ENCODE measurements around the gene MLLT3.

The MLLT3 gene

DNA sequence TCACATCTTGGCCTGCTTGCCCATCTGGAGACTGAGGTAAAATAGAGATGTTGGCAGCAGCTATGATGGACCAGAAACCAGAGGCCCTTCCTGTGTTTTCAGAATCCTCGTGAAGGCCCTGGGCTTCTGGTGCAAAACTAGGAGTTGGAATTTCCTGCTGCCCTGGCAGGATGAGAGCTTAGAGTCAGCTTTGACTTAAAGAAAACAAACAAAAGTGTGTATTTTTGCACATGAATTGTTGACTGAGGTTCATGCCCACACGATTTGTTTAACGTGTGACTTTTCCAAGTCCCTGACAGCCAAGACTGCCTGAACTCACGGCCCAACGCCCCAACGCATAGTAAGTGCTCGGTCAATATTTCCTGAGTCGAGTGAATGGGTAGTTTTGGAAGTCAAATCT, 303.1 kb downstream of the MLLT3 start:
- H3K9me3 ChIP-seq (ENCODE audit: control insufficient read depth, insufficient read depth, low read length): no peaks in the 10 kb centered on the region; the same call in 1 of the 2 replicates
- H3K9ac ChIP-seq (ENCODE audit: low read depth, low read length): no peak overlapping the region
- peaks cover 14% of the 10 kb centered on the region for H3K4me1 ChIP-seq (ENCODE audit: insufficient read depth, low read length)
- H3K36me3 ChIP-seq (ENCODE audit: insufficient read depth, low read length): no peaks in the 10 kb centered on the region

DNA sequence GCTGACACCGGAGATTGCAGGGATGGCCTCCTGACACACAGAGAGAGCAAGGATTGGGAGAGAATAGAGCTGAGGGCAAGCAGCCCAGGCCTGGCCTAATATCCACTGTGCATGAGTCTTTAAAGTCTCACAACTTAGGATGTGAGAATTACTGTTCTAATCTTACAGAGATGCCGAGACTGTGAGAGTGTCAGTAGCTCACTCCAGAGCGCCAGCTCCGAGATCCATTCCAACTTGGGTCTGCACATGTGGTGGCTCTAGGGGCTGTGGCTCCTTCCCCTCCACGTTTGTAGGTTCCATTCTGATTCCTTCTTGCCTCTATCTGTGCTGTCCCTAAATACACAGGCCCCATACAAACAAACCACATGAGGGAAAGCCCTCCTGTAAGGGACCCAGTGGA, 304.6 kb downstream of the MLLT3 start:
- H3K4me1 ChIP-seq (ENCODE audit: insufficient read depth, low read length): peaks cover 14% of the 10 kb centered on the region
- no peaks in the 10 kb centered on the region; the same call in 1 of the 2 replicates for H3K9me3 ChIP-seq (ENCODE audit: control insufficient read depth, insufficient read depth, low read length)
- no peak overlapping the region for H3K9ac ChIP-seq (ENCODE audit: low read depth, low read length)
- no peaks in the 10 kb centered on the region for H3K36me3 ChIP-seq (ENCODE audit: insufficient read depth, low read length)

DNA sequence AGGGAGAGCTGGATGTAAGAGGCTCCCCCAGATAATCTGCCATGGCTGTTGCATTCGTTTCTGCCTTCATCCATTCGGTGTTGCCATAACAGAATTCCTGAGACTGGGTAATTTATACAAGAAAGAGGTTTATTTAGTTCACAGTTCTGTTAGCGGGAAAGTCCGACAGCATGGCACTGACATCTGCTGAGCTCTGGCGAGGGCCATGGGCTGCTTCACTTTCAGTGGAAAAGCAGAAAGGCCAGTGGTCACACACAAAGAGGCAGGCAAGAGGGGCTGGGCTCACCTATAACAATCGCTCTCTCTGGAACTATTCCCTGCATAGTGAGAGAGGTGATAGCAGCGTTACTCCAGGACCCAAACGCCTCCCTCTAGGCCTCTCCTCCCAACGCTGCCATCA, 305.9 kb downstream of the MLLT3 start:
- H3K9me3 ChIP-seq (ENCODE audit: control insufficient read depth, insufficient read depth, low read length): no peaks in the 10 kb centered on the region; the same call in 1 of the 2 replicates
- H3K4me1 ChIP-seq (ENCODE audit: insufficient read depth, low read length): peaks cover 14% of the 10 kb centered on the region
- no peaks in the 10 kb centered on the region for H3K36me3 ChIP-seq (ENCODE audit: insufficient read depth, low read length)
- no peak overlapping the region for H3K9ac ChIP-seq (ENCODE audit: low read depth, low read length)

DNA sequence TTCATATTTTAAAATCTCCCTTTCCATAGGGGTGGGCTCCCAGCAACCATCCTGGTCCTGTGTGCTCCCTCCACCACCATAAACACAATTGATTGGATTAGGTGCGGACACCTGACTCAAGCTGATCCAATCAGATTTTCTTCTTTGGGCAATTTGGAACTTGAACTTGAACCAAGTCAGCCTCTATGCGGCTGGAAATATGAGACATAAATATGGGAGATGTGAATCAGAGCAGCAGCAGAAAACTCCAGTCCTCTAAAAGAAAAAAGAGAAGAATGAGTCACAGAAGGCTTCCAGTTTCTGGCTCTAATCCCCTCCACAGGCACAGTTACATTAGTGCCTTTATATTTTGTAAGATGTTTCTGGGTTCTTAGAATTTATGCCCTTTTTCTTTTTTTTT, 306.6 kb downstream of the MLLT3 start:
- Histone ChIP-seq H3K36me3 (ENCODE audit: insufficient read depth, low read length) (no peaks in the 10 kb centered on the region), H3K9me3 (ENCODE audit: control insufficient read depth, insufficient read depth, low read length) (no peaks in the 10 kb centered on the region; the same call in 1 of the 2 replicates), H3K4me1 (ENCODE audit: insufficient read depth, low read length) (peaks cover 14% of the 10 kb centered on the region), H3K9ac (ENCODE audit: low read depth, low read length) (no peak overlapping the region)

DNA sequence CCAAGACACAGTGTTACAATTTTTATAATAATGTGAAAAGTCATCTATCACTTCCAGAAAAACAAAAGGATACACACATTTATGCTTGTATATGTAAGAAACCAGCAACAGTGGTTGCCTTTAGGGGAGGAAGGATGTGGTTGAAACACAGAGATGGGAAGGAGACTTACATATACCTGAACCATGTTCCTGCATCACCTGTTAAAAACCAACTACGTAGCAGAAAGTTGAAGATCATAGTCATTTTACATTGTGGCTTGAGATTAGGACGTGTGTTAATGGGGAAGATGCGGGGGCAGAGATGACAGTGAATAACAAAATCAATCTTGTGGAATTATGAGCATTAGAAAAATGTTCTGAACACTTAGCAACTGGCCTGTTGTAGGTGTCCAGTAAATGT, 307.3 kb downstream of the MLLT3 start:
- Histone ChIP-seq H3K4me1 (ENCODE audit: insufficient read depth, low read length) (peaks cover 10% of the 10 kb centered on the region), H3K9ac (ENCODE audit: low read depth, low read length) (no peak overlapping the region), H3K36me3 (ENCODE audit: insufficient read depth, low read length) (no peaks in the 10 kb centered on the region), H3K9me3 (ENCODE audit: control insufficient read depth, insufficient read depth, low read length) (no peaks in the 10 kb centered on the region; the same call in 1 of the 2 replicates)

DNA sequence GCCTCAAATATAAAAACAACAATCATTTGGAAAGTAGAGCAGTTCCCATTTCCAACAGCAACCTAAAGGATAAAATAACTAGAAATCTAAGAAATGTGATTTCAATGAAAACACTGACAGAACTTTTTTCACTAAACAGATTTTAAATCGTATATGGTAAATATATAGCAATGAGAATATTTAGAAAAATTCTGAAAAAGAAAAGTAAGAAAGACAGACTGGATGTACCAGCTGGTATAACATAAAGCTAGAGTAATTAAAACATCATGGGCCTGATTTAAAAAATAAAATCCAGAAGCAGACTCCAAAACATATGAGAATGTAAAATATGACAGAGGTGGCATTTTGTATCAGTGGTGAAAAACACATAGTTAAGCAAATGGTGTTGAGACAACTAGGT, 308.9 kb downstream of the MLLT3 start:
- Histone ChIP-seq H3K4me1 (ENCODE audit: insufficient read depth, low read length) (no peaks in the 10 kb centered on the region), H3K9me3 (ENCODE audit: control insufficient read depth, insufficient read depth, low read length) (no peaks in the 10 kb centered on the region; the same call in 1 of the 2 replicates), H3K9ac (ENCODE audit: low read depth, low read length) (no peak overlapping the region), H3K36me3 (ENCODE audit: insufficient read depth, low read length) (no peaks in the 10 kb centered on the region)

DNA sequence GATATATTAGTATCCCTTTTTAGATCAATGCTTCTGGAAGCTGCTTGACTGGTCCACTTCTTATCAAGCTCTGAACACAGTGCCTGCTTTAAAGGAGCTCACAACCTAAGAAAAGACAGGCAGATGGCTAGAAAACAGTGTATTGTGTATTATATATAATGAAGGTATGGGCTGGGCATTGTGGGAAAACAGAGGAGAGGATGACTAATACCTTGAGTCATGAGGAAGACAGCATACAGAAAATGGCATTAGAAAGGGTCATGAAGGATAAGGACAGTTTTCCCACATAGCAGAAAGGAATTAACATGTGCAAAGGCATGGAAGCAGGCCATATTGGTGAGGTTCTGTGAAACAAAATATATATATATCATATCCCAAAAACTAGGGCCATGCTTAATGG, 309.6 kb downstream of the MLLT3 start:
- H3K4me1 ChIP-seq (ENCODE audit: insufficient read depth, low read length): no peaks in the 10 kb centered on the region; the same call in 1 of the 2 replicates
- H3K36me3 ChIP-seq (ENCODE audit: insufficient read depth, low read length): no peaks in the 10 kb centered on the region
- no peaks in the 10 kb centered on the region; the same call in 1 of the 2 replicates for H3K9me3 ChIP-seq (ENCODE audit: control insufficient read depth, insufficient read depth, low read length)
- no peak overlapping the region for H3K9ac ChIP-seq (ENCODE audit: low read depth, low read length)

DNA sequence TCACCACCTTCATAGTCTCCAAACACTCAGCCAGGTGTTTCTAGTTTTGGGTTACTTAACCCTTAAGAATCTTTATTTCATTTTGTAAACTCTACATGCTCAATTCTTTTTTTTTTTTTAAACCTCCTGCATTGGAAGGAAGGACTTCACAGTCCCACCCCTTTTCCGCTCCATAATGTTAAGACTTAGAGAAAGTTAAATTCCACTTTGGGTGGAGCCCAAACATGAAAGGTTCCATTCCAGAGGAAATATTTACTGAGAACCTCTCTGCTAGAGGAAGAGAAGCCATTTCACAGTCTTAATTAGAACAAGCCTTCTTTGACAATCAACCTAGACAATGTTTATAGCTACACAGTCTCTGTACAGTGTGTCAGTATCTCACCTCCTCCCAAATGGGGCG, 312.3 kb downstream of the MLLT3 start:
- H3K9ac ChIP-seq (ENCODE audit: low read depth, low read length): no peak overlapping the region
- no peaks in the 10 kb centered on the region for H3K9me3 ChIP-seq (ENCODE audit: control insufficient read depth, insufficient read depth, low read length)
- H3K4me1 ChIP-seq (ENCODE audit: insufficient read depth, low read length): peaks cover 6% of the 10 kb centered on the region
- H3K36me3 ChIP-seq (ENCODE audit: insufficient read depth, low read length): no peaks in the 10 kb centered on the region

DNA sequence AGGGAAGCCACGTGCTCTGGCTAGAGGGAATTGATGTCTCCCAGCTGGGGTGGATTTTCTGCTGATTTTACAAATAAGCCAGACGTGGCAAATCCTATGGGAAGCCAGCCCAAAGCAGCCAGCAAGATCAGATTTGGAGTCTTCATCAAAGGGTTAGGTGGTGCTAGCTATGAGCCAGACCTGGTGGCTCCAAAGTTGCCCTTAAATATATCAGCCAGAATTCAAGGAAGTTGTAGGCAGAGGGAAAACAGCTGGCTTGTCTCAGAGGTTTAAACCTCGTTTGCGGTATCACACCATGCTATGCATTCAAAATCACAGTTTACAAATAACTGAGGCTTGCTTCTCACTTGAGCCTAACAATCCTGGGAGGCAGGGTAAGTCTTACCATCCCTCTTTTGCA, 313.2 kb downstream of the MLLT3 start:
- Histone ChIP-seq H3K9ac (ENCODE audit: low read depth, low read length) (no peak overlapping the region), H3K36me3 (ENCODE audit: insufficient read depth, low read length) (no peaks in the 10 kb centered on the region), H3K9me3 (ENCODE audit: control insufficient read depth, insufficient read depth, low read length) (no peaks in the 10 kb centered on the region), H3K4me1 (ENCODE audit: insufficient read depth, low read length) (peaks cover 9% of the 10 kb centered on the region)

DNA sequence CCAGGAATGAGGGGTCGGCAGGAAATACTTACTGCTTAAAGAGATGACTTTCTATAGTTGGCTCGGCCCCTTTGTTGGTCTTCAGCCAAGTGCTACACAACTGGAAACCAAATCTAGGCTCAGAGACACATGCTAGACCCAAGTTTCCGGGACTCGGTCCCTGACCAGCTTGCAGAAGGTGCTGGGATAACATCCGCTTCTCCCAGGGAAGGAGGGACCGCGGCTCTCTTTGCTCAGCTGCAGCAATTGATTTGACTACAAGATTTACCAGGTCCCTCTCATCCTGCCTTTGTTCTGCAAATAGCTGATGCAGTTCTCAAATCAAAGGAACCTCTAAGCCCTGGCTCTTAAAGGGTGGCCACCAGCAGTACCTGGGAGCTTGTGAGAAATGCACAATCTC, 314.7 kb downstream of the MLLT3 start:
- peaks cover 23% of the 10 kb centered on the region for H3K4me1 ChIP-seq (ENCODE audit: insufficient read depth, low read length)
- H3K36me3 ChIP-seq (ENCODE audit: insufficient read depth, low read length): no peaks in the 10 kb centered on the region
- no peak overlapping the region for H3K9ac ChIP-seq (ENCODE audit: low read depth, low read length)
- H3K9me3 ChIP-seq (ENCODE audit: control insufficient read depth, insufficient read depth, low read length): no peaks in the 10 kb centered on the region

DNA sequence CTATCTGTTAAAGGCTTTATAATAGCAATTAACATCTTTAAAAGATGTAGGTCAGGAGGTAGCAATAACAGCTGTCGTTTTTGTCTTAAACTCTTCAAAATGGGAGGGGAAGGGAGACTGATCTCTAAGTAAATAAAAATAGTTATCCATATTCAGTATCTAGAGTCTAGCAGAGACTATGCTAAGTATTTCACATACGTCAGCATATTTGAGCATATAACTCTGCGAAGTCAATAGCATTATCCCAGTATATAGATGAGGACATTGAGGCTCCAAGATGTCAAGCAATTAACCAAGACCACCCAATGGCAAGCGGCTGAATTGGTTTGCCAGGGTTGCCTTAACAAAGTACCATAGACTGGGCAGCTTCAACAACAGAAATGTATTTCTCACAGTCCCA, 316.8 kb downstream of the MLLT3 start:
- Histone ChIP-seq H3K9me3 (ENCODE audit: control insufficient read depth, insufficient read depth, low read length) (no peaks in the 10 kb centered on the region), H3K4me1 (ENCODE audit: insufficient read depth, low read length) (peaks cover 42% of the 10 kb centered on the region), H3K9ac (ENCODE audit: low read depth, low read length) (no peak overlapping the region), H3K36me3 (ENCODE audit: insufficient read depth, low read length) (no peaks in the 10 kb centered on the region)

DNA sequence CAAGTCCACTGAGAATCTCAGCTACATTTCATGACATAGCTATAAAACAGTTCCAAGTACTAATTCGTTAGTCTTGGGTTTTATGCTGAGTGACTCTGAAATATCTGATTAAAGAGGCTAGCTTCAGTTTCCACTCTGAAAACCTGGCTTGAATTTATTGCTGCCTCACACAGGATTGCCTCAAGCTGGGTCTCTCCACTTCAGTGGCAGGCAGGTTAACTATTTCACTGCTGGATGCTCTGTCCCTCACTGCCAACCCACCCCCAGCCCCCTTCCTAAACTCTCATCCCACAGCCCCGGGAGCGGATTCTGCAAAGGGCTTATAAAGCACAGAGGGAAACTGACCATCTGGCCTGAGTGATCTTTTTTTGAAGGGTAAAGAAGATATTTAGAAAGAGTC, 318.3 kb downstream of the MLLT3 start:
- H3K9me3 ChIP-seq (ENCODE audit: control insufficient read depth, insufficient read depth, low read length): no peaks in the 10 kb centered on the region
- peaks cover 42% of the 10 kb centered on the region for H3K4me1 ChIP-seq (ENCODE audit: insufficient read depth, low read length)
- H3K36me3 ChIP-seq (ENCODE audit: insufficient read depth, low read length): no peaks in the 10 kb centered on the region
- no peak overlapping the region for H3K9ac ChIP-seq (ENCODE audit: low read depth, low read length)

DNA sequence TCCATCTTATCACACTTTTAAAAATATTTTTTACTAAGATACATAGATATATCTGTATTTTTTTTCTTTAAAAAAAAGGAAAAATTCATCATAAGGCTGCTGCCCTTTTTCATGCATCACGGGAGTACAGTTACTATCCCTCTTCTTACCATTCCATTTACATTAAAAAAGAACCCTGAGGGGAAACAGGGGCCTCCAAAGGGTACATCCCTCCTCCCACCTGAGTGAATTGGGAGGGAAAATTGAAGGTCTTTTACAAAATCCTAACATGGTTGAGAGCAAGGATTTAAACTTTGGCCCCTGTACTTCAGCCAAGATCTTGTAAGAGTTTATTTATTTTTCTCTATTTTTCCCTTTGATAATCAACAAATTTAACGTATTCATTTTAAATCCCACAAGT, 319.2 kb downstream of the MLLT3 start:
- no peaks in the 10 kb centered on the region for H3K9me3 ChIP-seq (ENCODE audit: control insufficient read depth, insufficient read depth, low read length)
- 0 out of 2 replicates have a peak overlapping the region, but pooled peaks have one; percentile 2 for H3K9ac ChIP-seq (ENCODE audit: low read depth, low read length)
- no peaks in the 10 kb centered on the region for H3K36me3 ChIP-seq (ENCODE audit: insufficient read depth, low read length)
- peaks cover 42% of the 10 kb centered on the region for H3K4me1 ChIP-seq (ENCODE audit: insufficient read depth, low read length)

DNA sequence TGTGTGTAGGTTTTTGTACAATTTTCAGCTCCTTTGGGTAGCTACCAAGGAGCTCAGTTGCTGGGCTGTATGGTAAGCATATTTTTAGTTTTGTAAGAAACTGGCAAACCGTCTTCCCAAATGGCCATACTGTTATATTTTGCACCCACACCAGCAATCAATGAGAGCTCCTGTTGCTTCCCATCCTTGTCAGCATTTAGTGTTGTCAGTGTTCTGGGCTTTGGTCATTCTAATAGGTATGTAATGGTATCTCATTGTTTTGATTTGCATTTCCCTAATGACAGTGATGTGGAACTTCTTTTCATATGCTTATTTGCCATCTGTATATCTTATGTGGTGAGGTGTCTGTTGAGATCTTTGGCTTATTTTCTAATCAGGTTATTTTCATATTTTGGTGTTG, 320.1 kb downstream of the MLLT3 start:
- Histone ChIP-seq H3K9ac (ENCODE audit: low read depth, low read length) (no peak overlapping the region), H3K9me3 (ENCODE audit: control insufficient read depth, insufficient read depth, low read length) (no peaks in the 10 kb centered on the region), H3K4me1 (ENCODE audit: insufficient read depth, low read length) (peaks cover 37% of the 10 kb centered on the region), H3K36me3 (ENCODE audit: insufficient read depth, low read length) (no peaks in the 10 kb centered on the region)

DNA sequence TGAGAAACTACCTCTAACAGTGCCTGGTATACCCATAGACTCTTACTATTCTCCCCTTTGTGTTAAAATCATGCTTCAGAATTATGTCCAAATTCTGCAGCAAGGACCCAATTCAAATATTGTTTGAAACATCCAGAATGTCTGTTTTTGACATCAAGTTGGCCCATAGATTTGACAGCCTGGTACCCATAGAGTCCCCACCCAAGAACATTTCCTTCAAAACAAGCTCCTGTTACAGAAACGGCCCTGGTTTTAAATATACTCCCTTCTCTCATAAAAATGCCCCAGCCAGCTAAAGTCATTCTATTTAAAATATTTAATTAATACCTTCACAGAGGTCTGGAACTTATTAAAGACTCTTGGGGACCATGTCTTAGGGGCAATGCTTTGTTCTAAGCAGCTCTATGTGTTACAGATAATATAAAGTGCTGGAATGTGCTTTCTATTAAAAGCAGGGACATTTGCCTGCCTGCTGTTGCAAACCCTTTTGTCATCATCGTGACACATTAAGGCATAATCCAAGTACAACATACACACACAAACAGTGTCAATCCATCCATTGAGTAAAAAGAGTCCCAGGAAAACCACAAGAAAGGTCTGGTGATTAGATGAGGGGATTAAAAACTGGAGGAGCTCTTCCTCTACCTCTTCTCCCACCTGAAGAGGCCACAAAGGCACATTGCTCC, 321.7 kb downstream of the MLLT3 start:
- peaks cover 36% of the 10 kb centered on the region for H3K4me1 ChIP-seq (ENCODE audit: insufficient read depth, low read length)
- H3K36me3 ChIP-seq (ENCODE audit: insufficient read depth, low read length): no peaks in the 10 kb centered on the region
- H3K9ac ChIP-seq (ENCODE audit: low read depth, low read length): no peak overlapping the region
- no peaks in the 10 kb centered on the region for H3K9me3 ChIP-seq (ENCODE audit: control insufficient read depth, insufficient read depth, low read length)

Data from ES-I3 (cell line).